Tibial nerve (tissue), 4 donors: ENCODE measurements around the gene ATP2B3.

Experiments used
- CTCF ChIP-seq, 5 experiments: fragments of 200-600 bp in 3 of 5; fragments of 450-650 bp in 2 of 5; sonication (generic) in 3 of 5; IDR thresholded peaks; one replicate each; pipeline ENCODE4 v1.5.1; 2016 to 2019; ENCODE audit warnings: antibody characterized with exemption in 5 of 5, mild to moderate bottlenecking in 3 of 5, moderate library complexity in 2 of 5
- EP300 ChIP-seq, 2 donors: sonication (generic); formaldehyde crosslinking; IDR thresholded peaks; one replicate each; pipeline ENCODE4 v1.6.1; 2017; ENCODE audit warnings: antibody characterized with exemption in 2 of 2, mild to moderate bottlenecking in 1 of 2

GRCh38 chrX:153551135-153551534 lies 33.7 kb downstream of the ATP2B3 start:
- TF ChIP-seq CTCF (IDR thresholded peaks at IDR 0.05) (no peak), EP300 (IDR thresholded peaks at IDR 0.05) (no peak)
